Measurements from ENCODE around the gene ABCG8.

DNA sequence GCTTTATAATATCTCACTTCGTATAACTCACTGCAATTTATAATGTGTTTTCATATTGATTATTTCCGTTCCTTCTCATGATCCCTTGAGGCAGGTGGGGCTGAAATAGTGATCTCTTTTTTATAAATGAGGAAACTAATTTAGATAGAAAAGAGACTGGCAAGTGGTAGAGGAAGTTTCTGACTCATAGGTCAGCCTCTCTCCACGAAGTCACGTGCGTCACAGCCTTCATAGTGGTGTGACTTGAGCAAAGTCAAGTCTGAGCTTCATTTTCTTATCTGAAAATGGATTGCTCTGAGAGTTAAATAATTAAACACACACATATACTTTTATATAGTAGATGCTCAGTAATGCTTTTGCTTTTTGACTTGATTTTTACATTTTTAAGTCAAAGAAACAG, 20.0 kb upstream of the ABCG8 start:
- TF ChIP-seq CTCF (IDR thresholded peaks at IDR 0.05) (no peak), POLR2A (IDR thresholded peaks at IDR 0.05) (no peak)
